ENCODE results near the gene HOXA3.

HOXA3 gene

GRCh38 chr7:27169658-27170425 is 17.5 kb upstream of the HOXA3 start:
- no peak for TF ChIP-seq CTCF (IDR thresholded peaks at IDR 0.05; ENCODE audit: low read depth, low read length)
- no peak for DNase-seq (ENCODE audit: low read depth in 2 of 2)
- no peak overlapping the region for H3K4me3 ChIP-seq (replicated peaks in 1 of 2; ENCODE audit: low read depth in 2 of 2, low read length in 2 of 2)

- no peak overlapping the region for H3K4me3 ChIP-seq (replicated peaks in 1 of 2; ENCODE audit: low read depth in 2 of 2, low read length in 2 of 2)
- no peak for TF ChIP-seq CTCF (IDR thresholded peaks at IDR 0.05; ENCODE audit: low read depth, low read length)
- no peak for DNase-seq (ENCODE audit: low read depth in 2 of 2)
Measured at GRCh38 chr7:27168265-27168947, 16.0 kb upstream of the HOXA3 start.

- no peak for TF ChIP-seq CTCF (IDR thresholded peaks at IDR 0.05; ENCODE audit: low read depth, low read length)
- H3K4me3 ChIP-seq (replicated peaks in 1 of 2; ENCODE audit: low read depth in 2 of 2, low read length in 2 of 2) = no peak overlapping the region
- DNase-seq (ENCODE audit: low read depth in 2 of 2) = no peak
Measured at GRCh38 chr7:27167916-27168264, 15.5 kb upstream of the HOXA3 start.

- H3K4me3 ChIP-seq (replicated peaks in 1 of 2; ENCODE audit: low read depth in 2 of 2, low read length in 2 of 2) = no peak overlapping the region
- DNase-seq (ENCODE audit: low read depth in 2 of 2) = no peak
- TF ChIP-seq CTCF (IDR thresholded peaks at IDR 0.05; ENCODE audit: low read depth, low read length) = no peak
Measured at GRCh38 chr7:27166531-27167505, 14.4 kb upstream of the HOXA3 start.

GRCh38 chr7:27165996-27166530 is 13.7 kb upstream of the HOXA3 start:
- no peak for TF ChIP-seq CTCF (IDR thresholded peaks at IDR 0.05; ENCODE audit: low read depth, low read length)
- no peak overlapping the region for H3K4me3 ChIP-seq (replicated peaks in 1 of 2; ENCODE audit: low read depth in 2 of 2, low read length in 2 of 2)
- no peak for DNase-seq (ENCODE audit: low read depth in 2 of 2)
